ENCODE data around the gene SLC47A2.

GRCh38 chr17:19629449-19629848, 86.9 kb downstream of the SLC47A2 start:
- no peak for TF ChIP-seq CTCF (IDR thresholded peaks at IDR 0.05)
- no peak for TF ChIP-seq POLR2A (IDR thresholded peaks at IDR 0.05)
